Lower leg skin (tissue), 3 donors: ENCODE data around the gene STRA8.

Experiments
- POLR2A ChIP-seq, 2 donors: fragments of 450-650 bp; IDR thresholded peaks; one replicate each; pipeline ENCODE4 v1.6.1; 2016 to 2017; ENCODE audit warnings: antibody characterized with exemption in 2 of 2, mild to moderate bottlenecking in 1 of 2, moderate library complexity in 1 of 2
- TF ChIP-seq, protein P1 (sequence below), 3 donors: fragments of 450-650 bp; IDR thresholded peaks; one replicate each; pipeline ENCODE4 v1.5.1; 2016; ENCODE audit warnings: antibody characterized with exemption in 3 of 3, mild to moderate bottlenecking in 3 of 3, moderate library complexity in 2 of 3

DNA sequence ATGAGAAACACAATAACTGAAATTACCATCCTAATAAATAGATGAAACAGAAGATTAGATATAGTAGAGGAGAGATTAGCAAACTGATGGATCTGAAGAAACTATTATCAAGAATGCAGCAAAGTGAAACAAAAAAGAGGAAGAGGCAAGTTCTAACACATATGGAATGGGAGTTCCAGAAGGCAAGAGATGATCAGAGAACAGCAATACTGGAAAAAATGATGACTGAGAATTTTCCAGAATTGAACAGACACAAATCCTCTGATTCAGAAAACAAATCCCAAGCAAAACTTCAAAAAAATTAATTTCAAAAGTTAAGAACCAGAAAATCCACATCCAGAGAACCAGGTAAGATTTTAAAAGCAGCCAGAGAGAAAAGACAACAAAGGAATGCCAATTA, 42.9 kb upstream of the STRA8 start:
- TF ChIP-seq, protein P1, sequence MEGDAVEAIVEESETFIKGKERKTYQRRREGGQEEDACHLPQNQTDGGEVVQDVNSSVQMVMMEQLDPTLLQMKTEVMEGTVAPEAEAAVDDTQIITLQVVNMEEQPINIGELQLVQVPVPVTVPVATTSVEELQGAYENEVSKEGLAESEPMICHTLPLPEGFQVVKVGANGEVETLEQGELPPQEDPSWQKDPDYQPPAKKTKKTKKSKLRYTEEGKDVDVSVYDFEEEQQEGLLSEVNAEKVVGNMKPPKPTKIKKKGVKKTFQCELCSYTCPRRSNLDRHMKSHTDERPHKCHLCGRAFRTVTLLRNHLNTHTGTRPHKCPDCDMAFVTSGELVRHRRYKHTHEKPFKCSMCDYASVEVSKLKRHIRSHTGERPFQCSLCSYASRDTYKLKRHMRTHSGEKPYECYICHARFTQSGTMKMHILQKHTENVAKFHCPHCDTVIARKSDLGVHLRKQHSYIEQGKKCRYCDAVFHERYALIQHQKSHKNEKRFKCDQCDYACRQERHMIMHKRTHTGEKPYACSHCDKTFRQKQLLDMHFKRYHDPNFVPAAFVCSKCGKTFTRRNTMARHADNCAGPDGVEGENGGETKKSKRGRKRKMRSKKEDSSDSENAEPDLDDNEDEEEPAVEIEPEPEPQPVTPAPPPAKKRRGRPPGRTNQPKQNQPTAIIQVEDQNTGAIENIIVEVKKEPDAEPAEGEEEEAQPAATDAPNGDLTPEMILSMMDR (IDR thresholded peaks at IDR 0.05): no peak
- no peak for TF ChIP-seq POLR2A (IDR thresholded peaks at IDR 0.05)
